ENCODE results near the gene CBLB.

Gene CBLB

DNA sequence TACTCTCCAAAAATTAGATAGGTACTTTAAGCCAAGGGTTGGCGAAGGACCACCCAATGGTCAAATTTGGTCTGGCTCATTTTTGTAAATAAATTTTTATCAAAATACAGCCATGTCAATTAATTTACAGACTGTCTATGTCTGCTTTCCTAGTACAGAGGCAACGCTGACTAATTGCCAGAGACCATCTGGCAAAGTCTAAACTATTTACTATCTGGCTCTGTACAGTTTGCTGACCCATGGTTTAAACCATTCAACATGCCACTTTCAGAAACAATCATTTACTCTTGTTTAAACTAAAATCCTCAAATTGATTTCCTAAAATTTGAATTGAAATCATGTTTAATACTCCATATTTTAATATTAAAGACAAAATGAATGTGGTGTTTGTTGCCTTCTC is 25.9 kb downstream of the CBLB start:
- peaks cover 0 to 45% (median 13%) of the 10 kb centered on the region in 4 donors for H3K4me1 ChIP-seq
- H3K4me3 ChIP-seq, result no peak overlapping the region
- peaks cover 0 to 18% (median 0%) of the 10 kb centered on the region in 3 donors for H3K36me3 ChIP-seq
- H3K27ac ChIP-seq, result no peak overlapping the region
- intact Hi-C loops (cut with DNase I; ENCODE audit: low total_unique reads), result no loop called here
- TF ChIP-seq, protein P1, sequence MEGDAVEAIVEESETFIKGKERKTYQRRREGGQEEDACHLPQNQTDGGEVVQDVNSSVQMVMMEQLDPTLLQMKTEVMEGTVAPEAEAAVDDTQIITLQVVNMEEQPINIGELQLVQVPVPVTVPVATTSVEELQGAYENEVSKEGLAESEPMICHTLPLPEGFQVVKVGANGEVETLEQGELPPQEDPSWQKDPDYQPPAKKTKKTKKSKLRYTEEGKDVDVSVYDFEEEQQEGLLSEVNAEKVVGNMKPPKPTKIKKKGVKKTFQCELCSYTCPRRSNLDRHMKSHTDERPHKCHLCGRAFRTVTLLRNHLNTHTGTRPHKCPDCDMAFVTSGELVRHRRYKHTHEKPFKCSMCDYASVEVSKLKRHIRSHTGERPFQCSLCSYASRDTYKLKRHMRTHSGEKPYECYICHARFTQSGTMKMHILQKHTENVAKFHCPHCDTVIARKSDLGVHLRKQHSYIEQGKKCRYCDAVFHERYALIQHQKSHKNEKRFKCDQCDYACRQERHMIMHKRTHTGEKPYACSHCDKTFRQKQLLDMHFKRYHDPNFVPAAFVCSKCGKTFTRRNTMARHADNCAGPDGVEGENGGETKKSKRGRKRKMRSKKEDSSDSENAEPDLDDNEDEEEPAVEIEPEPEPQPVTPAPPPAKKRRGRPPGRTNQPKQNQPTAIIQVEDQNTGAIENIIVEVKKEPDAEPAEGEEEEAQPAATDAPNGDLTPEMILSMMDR (IDR thresholded peaks at IDR 0.05), result no peak
- no peaks in the 10 kb centered on the region for H3K9me3 ChIP-seq
- H3K27me3 ChIP-seq, result no peaks in the 10 kb centered on the region
- DNase-seq, result no peak

- TF ChIP-seq, protein P1 (IDR thresholded peaks at IDR 0.05), result no peak
- no peak for DNase-seq
- intact Hi-C loops (cut with DNase I; ENCODE audit: low total_unique reads), result no loop called here
- no peaks in the 10 kb centered on the region for H3K9me3 ChIP-seq
- no peak overlapping the region for H3K27ac ChIP-seq
- H3K36me3 ChIP-seq, result peaks cover 0 to 18% (median 0%) of the 10 kb centered on the region in 3 donors
- H3K27me3 ChIP-seq, result no peaks in the 10 kb centered on the region
- H3K4me3 ChIP-seq, result no peak overlapping the region
- peaks cover 0 to 45% (median 11%) of the 10 kb centered on the region in 4 donors for H3K4me1 ChIP-seq
Observed at GRCh38 chr3:105842449-105842848, 26.4 kb downstream of the CBLB start.

- intact Hi-C loops (cut with DNase I; ENCODE audit: low total_unique reads), result no loop called here
- Histone ChIP-seq H3K4me1 (peaks cover 0 to 27% (median 5%) of the 10 kb centered on the region in 4 donors), H3K9me3 (no peaks in the 10 kb centered on the region), H3K4me3 (no peak overlapping the region), H3K27me3 (no peaks in the 10 kb centered on the region), H3K27ac (peak overlapping the region in 1 of 2 donors; percentile 46), H3K36me3 (peaks cover 0 to 18% (median 0%) of the 10 kb centered on the region in 3 donors)
- DNase-seq, result no peak
- TF ChIP-seq, protein P1 (IDR thresholded peaks at IDR 0.05), result no peak
Observed at GRCh38 chr3:105837947-105838346, 30.9 kb downstream of the CBLB start.

DNA sequence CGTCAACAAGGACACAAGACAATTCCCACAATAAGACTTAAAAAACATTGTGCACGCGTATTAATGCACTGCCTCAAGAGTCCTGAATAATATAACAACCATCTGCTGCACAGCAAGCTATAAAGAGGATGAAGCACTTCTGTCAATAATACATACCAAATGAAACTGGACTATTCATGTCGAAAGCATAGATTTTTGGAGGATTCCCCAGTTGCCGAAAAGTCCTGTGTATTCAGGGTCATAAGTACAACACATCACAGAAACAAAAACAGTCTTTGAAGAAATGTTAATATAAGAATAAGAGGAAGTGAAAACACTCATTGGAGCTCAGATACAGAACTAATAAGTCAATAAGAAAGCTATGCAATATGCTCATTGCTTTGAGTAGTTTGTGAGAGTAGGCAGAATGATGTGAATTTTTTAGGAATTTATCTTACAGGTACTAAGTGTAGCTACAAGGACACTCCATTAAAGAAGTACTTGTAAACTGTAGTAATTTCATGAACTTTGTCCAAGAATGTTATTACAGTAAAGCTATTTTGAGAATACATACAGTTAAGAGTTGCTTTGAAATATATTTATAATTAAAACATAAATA is 31.6 kb downstream of the CBLB start:
- no peak for DNase-seq
- Histone ChIP-seq H3K4me1 (peaks cover 0 to 31% (median 5%) of the 10 kb centered on the region in 4 donors), H3K36me3 (peaks cover 0 to 18% (median 0%) of the 10 kb centered on the region in 3 donors), H3K9me3 (no peaks in the 10 kb centered on the region), H3K27ac (peak overlapping the region in 1 of 2 donors; percentile 46), H3K27me3 (no peaks in the 10 kb centered on the region), H3K4me3 (no peak overlapping the region)
- TF ChIP-seq, protein P1 (IDR thresholded peaks at IDR 0.05), result no peak
- intact Hi-C loops (cut with DNase I; ENCODE audit: low total_unique reads), result no loop called here

DNA sequence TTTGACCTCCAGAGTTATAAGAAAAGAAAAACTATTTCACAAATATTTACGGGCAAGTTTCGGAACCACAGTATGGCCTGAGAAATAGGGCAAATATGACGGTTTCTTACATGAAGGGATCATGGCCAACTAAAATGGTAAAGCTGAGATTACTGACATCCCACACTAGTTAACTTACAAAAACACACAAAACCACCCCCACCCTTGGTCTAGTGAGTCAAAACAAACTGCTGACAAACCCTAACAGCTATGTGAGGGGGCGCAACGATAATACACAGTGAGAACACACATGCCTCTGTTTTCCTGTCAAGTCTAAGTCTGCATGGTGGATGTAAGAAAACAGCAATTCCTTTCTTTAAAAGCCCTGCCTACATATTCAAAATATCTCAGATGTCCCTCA is 32.3 kb downstream of the CBLB start:
- Histone ChIP-seq H3K27me3 (no peaks in the 10 kb centered on the region), H3K4me3 (no peak overlapping the region), H3K4me1 (peaks cover 0 to 34% (median 5%) of the 10 kb centered on the region in 4 donors), H3K27ac (peak overlapping the region; percentile 4 to 46), H3K9me3 (no peaks in the 10 kb centered on the region), H3K36me3 (peaks cover 0 to 18% (median 0%) of the 10 kb centered on the region in 3 donors)
- TF ChIP-seq, protein P1 (IDR thresholded peaks at IDR 0.05), result no peak
- intact Hi-C loops (cut with DNase I; ENCODE audit: low total_unique reads), result no loop called here
- DNase-seq, result no peak

Data from tibial artery (tissue), 4 donors.